Neural cell (in vitro differentiated cells): ENCODE data around the gene XIRP2.

Experiments used
- TF ChIP-seq, protein P1 (sequence below): IDR thresholded peaks from 2 replicates; pipeline ENCODE4 v1.6.1; 2012; ENCODE audit warnings: borderline replicate concordance
- TF ChIP-seq, protein P2 (sequence below): fragments of 450-650 bp; IDR thresholded peaks from 2 replicates; pipeline ENCODE4 v1.5.1; 2014; ENCODE audit warnings: antibody characterized with exemption, mild to moderate bottlenecking, moderate library complexity; ENCODE audit not compliant: poor library complexity, severe bottlenecking

DNA sequence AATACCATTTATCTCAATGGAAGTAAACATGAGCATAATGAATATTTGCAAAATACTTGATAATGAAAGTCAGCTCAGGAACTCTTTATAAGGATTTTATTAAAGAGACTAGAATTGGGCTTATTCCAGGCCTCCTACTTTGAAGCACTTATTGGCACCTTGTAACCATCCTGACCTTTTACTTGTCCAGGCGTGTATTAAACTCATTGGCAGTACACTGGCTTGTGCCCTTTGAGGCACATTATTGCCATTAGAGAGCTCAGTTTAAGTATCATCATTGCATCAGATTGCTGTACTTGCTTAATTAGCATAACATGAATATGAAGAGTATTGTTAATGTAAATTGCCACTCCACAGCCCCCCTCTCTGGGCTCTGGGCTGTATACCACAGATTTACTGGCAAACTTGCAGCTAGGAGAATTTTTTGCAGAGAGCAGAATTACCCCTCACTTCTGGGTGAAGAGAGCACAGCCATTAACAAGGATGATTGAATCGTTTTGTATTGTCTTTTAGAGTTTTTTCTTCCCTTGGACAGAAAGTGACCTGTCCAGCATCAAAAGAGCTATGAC, 72.5 kb downstream of the XIRP2 start:
- TF ChIP-seq, protein P1, sequence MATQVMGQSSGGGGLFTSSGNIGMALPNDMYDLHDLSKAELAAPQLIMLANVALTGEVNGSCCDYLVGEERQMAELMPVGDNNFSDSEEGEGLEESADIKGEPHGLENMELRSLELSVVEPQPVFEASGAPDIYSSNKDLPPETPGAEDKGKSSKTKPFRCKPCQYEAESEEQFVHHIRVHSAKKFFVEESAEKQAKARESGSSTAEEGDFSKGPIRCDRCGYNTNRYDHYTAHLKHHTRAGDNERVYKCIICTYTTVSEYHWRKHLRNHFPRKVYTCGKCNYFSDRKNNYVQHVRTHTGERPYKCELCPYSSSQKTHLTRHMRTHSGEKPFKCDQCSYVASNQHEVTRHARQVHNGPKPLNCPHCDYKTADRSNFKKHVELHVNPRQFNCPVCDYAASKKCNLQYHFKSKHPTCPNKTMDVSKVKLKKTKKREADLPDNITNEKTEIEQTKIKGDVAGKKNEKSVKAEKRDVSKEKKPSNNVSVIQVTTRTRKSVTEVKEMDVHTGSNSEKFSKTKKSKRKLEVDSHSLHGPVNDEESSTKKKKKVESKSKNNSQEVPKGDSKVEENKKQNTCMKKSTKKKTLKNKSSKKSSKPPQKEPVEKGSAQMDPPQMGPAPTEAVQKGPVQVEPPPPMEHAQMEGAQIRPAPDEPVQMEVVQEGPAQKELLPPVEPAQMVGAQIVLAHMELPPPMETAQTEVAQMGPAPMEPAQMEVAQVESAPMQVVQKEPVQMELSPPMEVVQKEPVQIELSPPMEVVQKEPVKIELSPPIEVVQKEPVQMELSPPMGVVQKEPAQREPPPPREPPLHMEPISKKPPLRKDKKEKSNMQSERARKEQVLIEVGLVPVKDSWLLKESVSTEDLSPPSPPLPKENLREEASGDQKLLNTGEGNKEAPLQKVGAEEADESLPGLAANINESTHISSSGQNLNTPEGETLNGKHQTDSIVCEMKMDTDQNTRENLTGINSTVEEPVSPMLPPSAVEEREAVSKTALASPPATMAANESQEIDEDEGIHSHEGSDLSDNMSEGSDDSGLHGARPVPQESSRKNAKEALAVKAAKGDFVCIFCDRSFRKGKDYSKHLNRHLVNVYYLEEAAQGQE = no peak
- TF ChIP-seq, protein P2, sequence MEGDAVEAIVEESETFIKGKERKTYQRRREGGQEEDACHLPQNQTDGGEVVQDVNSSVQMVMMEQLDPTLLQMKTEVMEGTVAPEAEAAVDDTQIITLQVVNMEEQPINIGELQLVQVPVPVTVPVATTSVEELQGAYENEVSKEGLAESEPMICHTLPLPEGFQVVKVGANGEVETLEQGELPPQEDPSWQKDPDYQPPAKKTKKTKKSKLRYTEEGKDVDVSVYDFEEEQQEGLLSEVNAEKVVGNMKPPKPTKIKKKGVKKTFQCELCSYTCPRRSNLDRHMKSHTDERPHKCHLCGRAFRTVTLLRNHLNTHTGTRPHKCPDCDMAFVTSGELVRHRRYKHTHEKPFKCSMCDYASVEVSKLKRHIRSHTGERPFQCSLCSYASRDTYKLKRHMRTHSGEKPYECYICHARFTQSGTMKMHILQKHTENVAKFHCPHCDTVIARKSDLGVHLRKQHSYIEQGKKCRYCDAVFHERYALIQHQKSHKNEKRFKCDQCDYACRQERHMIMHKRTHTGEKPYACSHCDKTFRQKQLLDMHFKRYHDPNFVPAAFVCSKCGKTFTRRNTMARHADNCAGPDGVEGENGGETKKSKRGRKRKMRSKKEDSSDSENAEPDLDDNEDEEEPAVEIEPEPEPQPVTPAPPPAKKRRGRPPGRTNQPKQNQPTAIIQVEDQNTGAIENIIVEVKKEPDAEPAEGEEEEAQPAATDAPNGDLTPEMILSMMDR = no peak
